PC-9 (cell line): Measurements from ENCODE around the gene OPA1. TPM values are rescaled to one million over a fixed set of nuclear protein-coding genes. Genes with fewer than 3 reads are reported as not detected.

Experiments
- BruUV-seq: library from RNA; stranded (reverse); fragments of 400-500 nt; replicated peaks from 2 replicates; lab custom pipeline; 2021; lab: Mats Ljungman, UMichigan
- CTCF ChIA-PET: fragments of 300-600 bp; sonication (Branson Sonifier 250); formaldehyde crosslinking; loops from one replicate; lab custom pipeline; 2022; ENCODE audit warnings: antibody characterized with exemption; lab: Charles Lee
- POLR2A ChIA-PET: fragments of 300-600 bp; sonication (Branson Sonifier 250); formaldehyde crosslinking; loops from one replicate; lab custom pipeline; 2022; ENCODE audit warnings: antibody characterized with exemption; ENCODE audit not compliant: unreplicated experiment; lab: Charles Lee
- DNase-seq, 2 experiments: peaks; one replicate each; pipeline versions ENCODE4 v3.0.0 to v3.0.0-alpha.2; 2015 to 2022; ENCODE audit warnings: mixed read lengths in 1 of 2
- H2AFZ ChIP-seq: fragments of 200-600 bp; sonication (generic); 2 replicates; pipeline ENCODE4 v1.8.1; 2017; ENCODE audit warnings: antibody characterized with exemption
- H3F3A ChIP-seq: fragments of 200-600 bp; sonication (generic); 2 replicates; pipeline ENCODE4 v1.8.1; 2017; ENCODE audit warnings: antibody characterized with exemption, mild to moderate bottlenecking, low read depth; ENCODE audit not compliant: insufficient read depth
- H3K27ac ChIP-seq: fragments of 200-600 bp; sonication (generic); 2 replicates; pipeline ENCODE4 v1.6.1; 2016; ENCODE audit warnings: mixed run types
- H3K27me3 ChIP-seq: fragments of 200-600 bp; sonication (generic); 2 replicates; pipeline ENCODE4 v1.6.1; 2016; ENCODE audit warnings: low read depth, mixed run types; ENCODE audit not compliant: insufficient read depth
- H3K36me3 ChIP-seq: fragments of 200-600 bp; sonication (generic); 2 replicates; pipeline ENCODE4 v1.6.1; 2016; ENCODE audit warnings: low read depth, mixed run types
- H3K4me1 ChIP-seq: fragments of 200-600 bp; sonication (generic); replicated peaks from 2 replicates; pipeline ENCODE4 v1.6.1; 2016; ENCODE audit warnings: mixed run types; ENCODE audit not compliant: insufficient read depth
- H3K4me2 ChIP-seq: fragments of 200-600 bp; sonication (generic); 2 replicates; pipeline ENCODE4 v1.6.1; 2017; ENCODE audit warnings: mixed run types
- H3K4me3 ChIP-seq: fragments of 200-600 bp; sonication (generic); 2 replicates; pipeline ENCODE4 v1.6.1; 2016; ENCODE audit warnings: mixed run types
- H3K79me2 ChIP-seq: fragments of 200-600 bp; sonication (generic); 2 replicates; pipeline ENCODE4 v1.6.1; 2017; ENCODE audit warnings: low read depth, mixed run types
- H3K9me2 ChIP-seq: fragments of 200-600 bp; sonication (generic); 2 replicates; pipeline ENCODE4 v1.8.1; 2017; ENCODE audit warnings: mild to moderate bottlenecking; ENCODE audit not compliant: insufficient read depth
- H3K9me3 ChIP-seq: fragments of 200-600 bp; sonication (generic); 2 replicates; pipeline ENCODE4 v1.8.1; 2016; ENCODE audit warnings: low read depth; ENCODE audit not compliant: insufficient read depth
- H4K20me1 ChIP-seq: fragments of 200-600 bp; sonication (generic); 2 replicates; pipeline ENCODE4 v1.8.1; 2017; ENCODE audit not compliant: insufficient read depth
- CTCF ChIP-seq: fragments of 200-600 bp; sonication (generic); conservative IDR thresholded peaks from 2 replicates; pipeline ENCODE4 v1.6.1; 2017; ENCODE audit warnings: mixed run types, antibody characterized with exemption, mild to moderate bottlenecking, moderate library complexity
- EZH2 ChIP-seq: fragments of 200-600 bp; sonication (generic); IDR thresholded peaks from 2 replicates; pipeline ENCODE4 v1.8.0; 2017; ENCODE audit warnings: antibody characterized with exemption, low read depth
- intact Hi-C: fragments of 100-400 bp; cut with micrococcal nuclease; formaldehyde crosslinking; loops from one replicate; pipeline ENCODE4 v1.10.0; 2022; ENCODE audit not compliant: unreplicated experiment
- total RNA-seq: library from RNA; stranded (reverse); gene quantifications from 2 replicates; pipeline ENCODE4 v1.2.3, GENCODE V29; 2021

The OPA1 gene
- total RNA-seq, 1 experiment from 2014 or later: 120 TPM

GRCh38 chr3:193648542-193649076, 55.6 kb downstream of the OPA1 start:
- H3F3A ChIP-seq: no peaks in the 10 kb centered on the region; the same call in 1 of the 2 replicates
- intact Hi-C loops: no loop called here
- no peak overlapping the region for H3K4me2 ChIP-seq
- TF ChIP-seq EZH2: no peak
- TF ChIP-seq CTCF: no peak
- no peak for DNase-seq
- no peaks in the 10 kb centered on the region for H3K79me2 ChIP-seq
- no peaks in the 10 kb centered on the region for H3K9me3 ChIP-seq
- H3K27me3 ChIP-seq: no peaks in the 10 kb centered on the region
- H3K4me3 ChIP-seq: no peak overlapping the region
- H3K27ac ChIP-seq: no peak overlapping the region
- no peaks in the 10 kb centered on the region for H3K4me1 ChIP-seq
- BruUV-seq: no TSS peak
- ChIA-PET POLR2A (interaction anchor here (0.6 kb wide), 1 partner anchor 484 kb away, joined by 3 read pairs; no protein-coding TSS in a partner anchor), CTCF (no interaction called here)
- H4K20me1 ChIP-seq: no peaks in the 10 kb centered on the region
- H2AFZ ChIP-seq: no peak overlapping the region
- no peaks in the 10 kb centered on the region for H3K9me2 ChIP-seq
- peaks cover 51% of the 10 kb centered on the region for H3K36me3 ChIP-seq

- H3K27me3 ChIP-seq: no peaks in the 10 kb centered on the region
- BruUV-seq: no TSS peak
- no peaks in the 10 kb centered on the region for H3K9me2 ChIP-seq
- ChIA-PET POLR2A (interaction anchor here (0.6 kb wide), 1 partner anchor 19 kb away, joined by 3 read pairs; no protein-coding TSS in a partner anchor), CTCF (no interaction called here)
- intact Hi-C loops: no loop called here
- no peaks in the 10 kb centered on the region for H3F3A ChIP-seq
- no peak overlapping the region for H3K27ac ChIP-seq
- H3K4me1 ChIP-seq: no peaks in the 10 kb centered on the region
- no peaks in the 10 kb centered on the region for H4K20me1 ChIP-seq
- H3K9me3 ChIP-seq: no peaks in the 10 kb centered on the region
- H2AFZ ChIP-seq: no peak overlapping the region
- TF ChIP-seq CTCF: no peak
- TF ChIP-seq EZH2: no peak
- peaks cover 45% of the 10 kb centered on the region for H3K36me3 ChIP-seq
- H3K4me3 ChIP-seq: no peak overlapping the region
- no peaks in the 10 kb centered on the region for H3K79me2 ChIP-seq
- H3K4me2 ChIP-seq: no peak overlapping the region
- DNase-seq: no peak
Measured at GRCh38 chr3:193650585-193650984, 57.6 kb downstream of the OPA1 start.

- Histone ChIP-seq H3K4me2 (no peak overlapping the region), H3K9me2 (no peaks in the 10 kb centered on the region), H3K4me1 (no peaks in the 10 kb centered on the region), H3K4me3 (no peak overlapping the region), H3K36me3 (peaks cover 30% of the 10 kb centered on the region), H2AFZ (no peak overlapping the region), H3K79me2 (no peaks in the 10 kb centered on the region), H3K27ac (no peak overlapping the region), H3K27me3 (no peaks in the 10 kb centered on the region), H4K20me1 (no peaks in the 10 kb centered on the region), H3F3A (no peaks in the 10 kb centered on the region), H3K9me3 (no peaks in the 10 kb centered on the region)
- no peak for DNase-seq
- no TSS peak for BruUV-seq
- TF ChIP-seq EZH2 (no peak), CTCF (no peak)
- ChIA-PET CTCF (no interaction called here), POLR2A (no interaction called here)
- intact Hi-C loops: no loop called here
Measured at GRCh38 chr3:193655831-193656433, 62.9 kb downstream of the OPA1 start.
